GM19395 (cell line): ENCODE results near the gene FASLG.
"Not testable (repeated sequence)": the region's sequence is repeated elsewhere in the genome, so short reads cannot be mapped to it uniquely, and the experiment has no call there.

Experiments
- ATAC-seq: cut with Tn5 transposase; IDR thresholded peaks from one replicate; pipeline ENCODE4 v1.9.1; 2021; ENCODE audit warnings: mild to moderate bottlenecking, moderate library complexity; ENCODE audit not compliant: unreplicated experiment

Gene FASLG

DNA sequence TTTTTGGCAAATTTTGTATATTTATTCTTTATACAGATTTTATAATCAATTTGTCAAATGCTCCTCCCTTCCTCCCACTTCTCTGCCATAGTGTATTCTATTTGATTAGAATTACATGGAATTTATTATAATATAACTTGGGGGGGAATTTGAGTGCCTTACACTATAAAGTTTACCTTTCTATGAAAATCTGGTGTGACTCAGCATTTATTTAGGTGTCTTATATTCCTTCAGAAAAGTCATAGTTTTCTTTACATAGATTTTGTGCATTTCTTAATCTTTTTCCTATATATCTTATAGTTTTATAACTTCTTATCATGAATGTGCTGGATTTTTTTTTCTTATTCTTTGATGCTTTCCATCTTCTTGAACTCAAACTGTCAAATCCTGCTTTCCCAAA, 21.3 kb downstream of the FASLG start:
- no peak for ATAC-seq

DNA sequence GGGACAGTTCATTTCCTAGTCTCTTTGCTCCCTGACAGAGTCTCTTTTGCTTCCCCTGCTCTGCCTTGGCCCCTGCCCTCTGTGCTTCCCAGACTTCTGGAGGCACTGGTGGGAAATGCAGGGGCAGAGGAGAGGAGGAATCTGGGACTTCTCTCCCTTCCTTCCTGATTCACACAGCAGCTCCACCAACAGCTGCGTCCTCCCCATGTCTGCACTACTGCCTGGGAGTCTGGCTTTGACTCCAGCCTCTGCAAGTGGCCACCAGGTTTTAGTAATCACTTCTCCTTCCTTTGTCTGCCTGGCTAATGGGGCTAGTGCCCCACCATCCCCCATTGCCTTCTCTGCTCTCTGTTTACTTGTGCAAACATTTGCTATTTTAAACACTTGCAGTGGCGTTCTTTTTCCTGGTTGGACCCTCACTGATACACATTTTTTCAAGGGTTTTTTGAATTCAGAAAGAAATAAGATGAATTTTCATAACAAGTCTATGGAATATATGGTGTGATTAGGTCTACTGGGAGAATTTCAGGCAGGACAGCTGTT, 21.9 kb downstream of the FASLG start:
- ATAC-seq = no peak

DNA sequence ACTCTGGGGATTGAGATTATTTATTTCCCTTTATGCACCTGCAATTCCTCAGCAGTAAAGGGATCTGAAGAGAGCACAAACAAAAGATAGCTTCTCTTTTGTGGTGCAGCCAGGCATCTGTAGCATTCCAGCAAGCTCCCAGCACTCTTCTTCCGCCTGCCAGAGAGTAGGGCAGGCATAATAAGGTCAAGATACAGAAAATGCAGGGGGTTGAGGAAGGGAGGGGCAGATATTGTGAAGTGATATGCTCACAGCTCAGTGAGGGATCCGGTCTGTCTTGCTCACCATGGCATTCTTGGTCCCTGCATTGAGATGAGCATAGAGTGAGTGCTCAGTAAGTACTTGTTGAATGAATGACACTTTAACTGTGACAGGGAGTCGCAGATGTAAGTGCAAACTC, 23.9 kb downstream of the FASLG start:
- ATAC-seq = no peak

DNA sequence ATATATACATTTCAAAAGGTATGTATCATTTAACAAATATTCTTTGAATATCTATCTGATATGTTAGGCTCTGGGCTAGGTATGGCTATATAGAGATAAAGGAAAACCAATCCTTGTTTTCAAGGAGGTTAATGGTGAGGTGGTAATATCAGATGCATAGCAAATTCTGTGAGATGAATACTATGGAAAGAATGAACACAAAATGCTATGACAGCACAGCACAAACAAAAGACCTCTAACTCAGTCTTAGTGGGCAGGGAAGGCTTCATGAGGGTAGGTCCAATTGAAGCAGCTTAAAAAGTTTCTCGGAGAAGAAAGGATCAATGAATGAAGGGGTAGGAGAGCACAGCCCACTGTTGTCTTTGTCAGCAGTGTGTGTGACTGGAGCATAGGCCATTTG, 27.2 kb downstream of the FASLG start:
- no peak for ATAC-seq

DNA sequence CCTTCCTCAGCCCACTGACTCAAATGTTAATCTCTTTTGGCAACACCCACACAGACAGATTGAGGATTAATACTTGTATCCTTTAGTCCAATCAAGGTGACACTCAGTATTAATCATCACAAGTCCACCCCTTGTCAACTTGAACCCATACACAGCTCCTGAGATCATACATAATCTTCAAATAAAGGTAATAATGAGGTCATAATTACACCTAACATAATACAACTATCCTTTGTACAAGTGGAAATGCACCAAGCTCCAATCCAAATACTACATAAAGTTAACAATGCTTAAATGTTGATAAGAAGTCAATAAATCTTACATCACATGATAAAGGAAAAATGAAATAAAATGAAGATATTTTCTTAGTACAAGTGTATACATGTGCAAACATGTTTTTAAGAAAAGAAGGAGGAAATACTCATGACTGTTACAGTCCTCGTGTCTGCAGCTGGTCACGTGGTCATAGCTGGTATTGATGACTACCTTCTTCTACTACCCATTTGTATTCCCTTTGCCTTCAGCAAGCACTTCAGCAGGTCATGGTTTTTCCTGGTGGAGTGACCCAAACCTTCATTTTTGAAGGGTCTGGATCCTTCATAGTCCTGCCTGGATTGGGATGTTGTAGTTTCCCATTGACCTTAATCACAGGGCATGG, 29.7 kb downstream of the FASLG start:
- not testable (repeated sequence) for ATAC-seq

DNA sequence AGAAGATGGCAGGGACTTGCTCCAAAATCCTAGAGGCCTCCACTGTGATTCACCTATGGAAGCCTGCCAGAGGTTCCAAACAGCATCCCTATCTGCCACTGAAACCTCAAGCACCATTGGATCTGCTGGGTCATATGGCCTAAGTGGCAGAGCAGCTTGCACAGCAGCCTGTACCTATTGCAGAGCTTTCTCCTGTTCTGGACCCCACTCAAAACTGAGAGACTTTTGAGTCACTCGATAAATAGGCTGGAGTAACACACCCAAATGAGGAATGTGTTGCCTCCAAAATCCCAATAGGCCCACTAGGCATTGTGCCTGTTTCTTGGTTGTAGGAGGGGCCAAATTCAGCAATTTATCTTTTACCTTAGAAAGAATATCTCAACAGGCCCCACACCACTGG, 32.0 kb downstream of the FASLG start:
- not testable (repeated sequence) for ATAC-seq

DNA sequence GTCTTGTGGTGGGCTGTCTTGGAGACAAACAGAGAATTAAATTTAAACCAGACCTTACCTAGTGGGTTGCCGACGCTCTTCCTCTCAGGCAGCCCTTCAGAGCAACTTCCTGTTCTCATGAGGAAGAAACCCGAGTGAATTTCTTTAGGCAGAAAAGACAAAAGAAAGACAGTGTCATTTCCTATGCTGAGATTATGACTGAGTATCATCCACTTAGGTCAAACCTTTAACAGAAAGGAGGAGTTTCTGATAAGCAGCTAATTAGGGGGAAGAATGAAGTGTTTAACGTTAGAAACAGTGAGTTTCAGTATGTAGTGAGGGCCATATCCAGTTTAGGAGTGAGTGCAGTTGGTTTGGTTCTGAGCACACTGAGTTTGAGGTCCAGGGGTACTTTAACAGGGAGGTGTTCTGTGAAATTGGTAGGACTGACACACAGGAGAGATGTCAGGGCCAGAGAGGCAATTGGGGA, 38.7 kb downstream of the FASLG start:
- peak; percentile 36 for ATAC-seq

DNA sequence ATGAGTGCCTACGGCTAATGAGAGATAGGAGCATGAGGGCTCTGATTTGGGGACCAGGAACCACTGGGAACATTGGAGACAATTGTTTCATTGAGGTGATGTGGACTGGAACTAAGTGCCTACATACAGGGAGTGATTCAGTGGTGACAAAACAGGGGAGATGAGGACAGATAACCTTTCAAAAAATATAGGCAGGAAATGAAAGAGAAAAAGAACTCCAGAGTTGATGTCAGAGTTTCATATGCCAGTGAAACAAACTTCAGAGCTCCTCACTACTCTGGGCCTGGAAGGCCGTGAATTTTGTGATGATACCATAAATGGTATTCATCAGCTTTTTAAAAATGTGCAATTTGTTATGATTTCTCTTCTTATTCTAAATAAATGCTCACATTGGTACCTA, 39.3 kb downstream of the FASLG start:
- peak; percentile 57 for ATAC-seq

DNA sequence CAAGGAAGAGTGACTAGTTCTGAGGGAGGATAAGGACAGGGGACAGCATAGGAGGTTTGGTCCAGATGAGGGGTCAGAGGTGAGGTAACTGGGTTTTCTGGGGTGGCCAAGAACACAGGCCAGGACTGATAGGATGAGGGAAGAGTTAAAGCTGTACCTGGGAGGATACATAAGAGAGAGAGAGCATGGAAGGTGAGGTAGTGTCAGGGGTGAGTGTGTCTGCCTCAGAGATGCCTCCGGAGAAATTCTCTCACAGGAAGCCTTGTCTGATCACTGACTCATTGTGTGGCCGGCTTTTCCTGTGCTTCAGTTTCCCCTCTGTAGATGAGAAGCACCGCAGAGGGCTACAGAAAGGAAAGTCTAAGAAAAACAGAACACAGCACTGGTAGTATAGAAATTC, 40.2 kb downstream of the FASLG start:
- ATAC-seq = peak; percentile 79

DNA sequence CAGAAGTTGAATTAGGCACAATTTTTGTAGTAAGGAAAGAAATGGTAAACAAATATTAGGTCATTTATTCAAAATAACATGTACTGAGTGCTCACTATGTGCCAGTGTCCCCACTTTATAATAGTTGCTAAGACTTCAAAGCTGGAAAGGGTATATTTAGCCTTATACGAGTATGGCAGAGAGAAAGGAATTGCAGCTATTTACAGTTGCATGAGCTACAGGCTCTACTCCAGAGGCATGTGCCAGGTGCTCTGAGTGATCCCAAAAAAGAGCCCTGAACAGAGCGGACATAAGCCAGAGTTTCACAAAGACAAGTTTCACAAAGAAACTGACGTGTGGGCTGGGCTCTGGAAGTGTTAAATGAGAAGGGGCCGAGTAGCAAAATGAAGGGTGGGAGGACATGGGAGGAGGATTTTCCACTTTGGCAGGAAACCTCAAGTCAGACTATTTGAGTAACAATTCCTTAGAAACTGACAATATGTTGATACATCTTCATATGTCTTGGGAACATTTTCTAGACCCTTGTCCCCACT, 40.9 kb downstream of the FASLG start:
- ATAC-seq = no peak

DNA sequence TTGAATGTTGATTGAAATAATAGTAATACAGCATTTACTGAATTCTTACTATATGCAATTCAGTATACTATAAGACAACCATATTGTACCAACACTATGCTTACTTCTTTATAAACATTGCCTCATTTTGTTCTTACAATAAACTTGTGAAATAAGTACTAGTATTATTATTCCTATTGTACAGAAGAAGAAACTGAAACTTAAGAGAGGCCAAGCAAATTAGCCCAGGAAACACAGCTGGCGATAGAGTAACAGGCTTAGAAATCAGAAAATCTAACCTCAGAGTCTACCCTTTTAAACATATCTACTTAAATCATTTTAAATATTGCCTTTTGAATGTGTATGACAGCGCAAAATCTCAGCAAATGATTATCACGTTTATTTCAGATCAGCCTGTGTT, 41.7 kb downstream of the FASLG start:
- ATAC-seq = no peak

DNA sequence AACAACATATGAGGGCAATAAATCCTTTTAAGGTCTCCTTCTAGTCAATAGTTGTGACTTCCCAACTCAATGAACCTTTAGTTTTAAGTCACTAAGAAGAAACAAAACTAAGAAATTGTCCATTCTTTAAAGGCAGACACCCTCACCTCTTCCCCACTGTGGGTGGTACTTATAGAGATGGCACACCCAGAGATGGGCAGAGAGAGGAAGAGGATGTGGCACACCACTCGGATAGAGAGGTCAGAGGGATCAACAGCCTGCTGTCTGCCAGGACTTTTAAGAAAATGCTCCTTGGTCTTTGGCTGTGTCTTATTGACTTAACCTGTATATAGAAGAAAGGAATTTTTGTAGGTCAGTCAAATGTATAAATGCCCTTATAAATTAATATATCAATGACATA, 45.1 kb downstream of the FASLG start:
- ATAC-seq = no peak

DNA sequence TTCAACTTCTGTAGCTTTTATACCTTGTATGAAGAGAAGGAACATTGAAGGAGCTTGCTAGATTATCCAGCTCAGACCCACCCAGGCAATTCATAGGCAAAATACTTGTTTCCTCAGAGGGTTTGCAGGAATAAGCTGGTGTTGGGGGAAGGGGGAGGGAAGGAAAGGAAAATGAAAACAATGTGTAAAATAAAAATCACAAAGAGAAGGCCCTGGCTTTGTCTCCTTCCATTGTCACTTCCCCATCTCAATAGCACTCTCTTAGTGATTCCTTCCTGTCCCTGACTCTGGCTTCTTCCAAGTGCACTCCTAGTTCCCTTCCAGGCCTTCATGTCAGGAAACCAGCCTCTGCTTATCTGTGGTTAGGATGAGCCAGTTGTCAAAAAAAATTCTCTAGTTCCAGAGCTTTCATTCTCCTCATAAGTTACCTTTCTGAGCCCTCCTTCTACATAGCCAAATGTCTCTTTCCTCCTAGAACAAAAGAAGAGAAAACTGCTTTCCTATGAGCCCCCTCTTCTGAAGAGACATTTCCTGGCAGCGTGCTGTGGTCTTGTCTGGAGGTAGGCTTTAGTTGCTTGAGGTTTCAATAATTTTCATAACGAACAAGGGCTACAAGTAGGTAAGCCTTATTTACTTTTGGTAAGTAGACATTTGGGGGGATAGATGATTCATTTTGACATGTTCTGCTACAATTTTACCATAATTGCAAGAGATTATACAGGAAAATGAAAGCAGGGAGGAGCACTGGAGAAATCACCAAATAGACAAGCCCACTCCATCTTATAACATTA, 45.7 kb downstream of the FASLG start:
- ATAC-seq = no peak

DNA sequence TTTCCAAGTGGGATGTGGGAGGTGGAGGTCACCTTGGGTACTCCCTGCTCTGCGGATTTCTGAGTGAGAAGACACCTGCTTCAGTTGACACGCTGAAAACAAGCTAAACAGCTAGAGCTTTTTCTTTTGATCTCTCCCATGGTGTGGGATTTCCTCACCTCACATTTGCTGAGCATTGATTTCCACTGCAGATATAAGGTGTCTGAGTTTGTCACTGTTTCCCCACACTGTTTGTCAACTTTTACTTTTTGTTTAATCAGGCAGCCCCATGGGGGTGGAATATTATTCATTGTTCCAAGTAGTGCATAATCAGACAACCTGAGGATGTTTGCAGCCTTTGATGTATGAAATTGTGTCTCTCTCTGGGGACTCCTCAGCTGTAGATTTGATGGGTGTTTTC, 49.5 kb downstream of the FASLG start:
- no peak for ATAC-seq

DNA sequence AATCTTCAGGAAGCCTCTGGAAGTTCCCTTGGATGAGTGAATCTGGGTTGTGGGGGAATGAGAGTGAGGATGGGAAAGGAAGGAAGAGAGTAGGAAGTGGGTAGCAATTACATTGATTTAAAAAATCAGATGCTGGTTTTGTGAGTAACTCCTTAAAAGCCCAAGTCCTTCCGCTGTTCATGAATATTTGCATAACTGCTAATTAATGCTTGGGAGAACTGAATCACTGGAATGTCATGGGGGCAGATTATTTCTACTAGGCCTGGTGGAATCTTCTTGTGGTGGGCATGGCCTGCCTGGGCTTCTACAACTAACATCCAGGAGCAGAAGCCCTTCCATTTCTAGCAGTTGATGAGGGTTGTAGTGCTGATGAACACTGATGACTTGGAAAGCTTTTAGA, 52.7 kb downstream of the FASLG start:
- ATAC-seq = no peak

DNA sequence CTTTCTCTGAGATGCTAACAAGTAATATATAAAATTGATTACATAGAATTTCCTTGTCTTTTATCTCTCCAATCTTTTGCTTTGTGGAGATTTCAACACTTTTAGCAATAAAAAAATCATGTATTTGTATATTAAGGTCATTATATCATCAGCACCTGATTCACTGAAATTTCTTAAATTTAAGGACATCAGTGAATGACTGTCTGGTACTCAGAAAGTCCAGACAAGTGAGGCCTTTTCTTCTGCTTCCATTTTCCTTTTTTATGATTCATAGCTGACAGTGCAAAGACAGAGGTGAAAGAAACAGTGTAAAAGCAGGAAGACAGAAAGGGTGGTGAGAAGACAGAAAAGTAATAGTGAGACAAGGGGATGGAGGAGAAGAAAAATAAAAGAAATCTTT, 54.6 kb downstream of the FASLG start:
- ATAC-seq = no peak
